ENCODE data around the gene P2RX4.
"Not testable (repeated sequence)": the region's sequence is repeated elsewhere in the genome, so short reads cannot be mapped to it uniquely, and the experiment has no call there.

P2RX4 gene

GRCh38 chr12:121245951-121246350, 36.0 kb downstream of the P2RX4 start:
- DNase-seq, result no peak

GRCh38 chr12:121246893-121247557, 37.1 kb downstream of the P2RX4 start:
- no peak for DNase-seq

- no peak for DNase-seq
Measured at GRCh38 chr12:121248622-121249021, 38.7 kb downstream of the P2RX4 start.

GRCh38 chr12:121250359-121250758, 40.4 kb downstream of the P2RX4 start:
- DNase-seq, result no peak

- no peak for DNase-seq
Measured at GRCh38 chr12:121251838-121252237, 41.9 kb downstream of the P2RX4 start.

- DNase-seq, result no peak
Measured at GRCh38 chr12:121252712-121253345, 42.9 kb downstream of the P2RX4 start.

- no peak for DNase-seq
Measured at GRCh38 chr12:121253638-121254335, 43.9 kb downstream of the P2RX4 start.

- DNase-seq, result no peak
Measured at GRCh38 chr12:121255433-121255832, 45.5 kb downstream of the P2RX4 start.

- DNase-seq, result not testable (repeated sequence)
Measured at GRCh38 chr12:121257704-121258449, 47.9 kb downstream of the P2RX4 start.

- DNase-seq, result no peak
Measured at GRCh38 chr12:121259074-121259473, 49.1 kb downstream of the P2RX4 start.

- no peak for DNase-seq
Measured at GRCh38 chr12:121260091-121260490, 50.2 kb downstream of the P2RX4 start.

GRCh38 chr12:121261398-121261797, 51.5 kb downstream of the P2RX4 start:
- no peak for DNase-seq

- DNase-seq, result no peak
Measured at GRCh38 chr12:121263206-121263935, 53.4 kb downstream of the P2RX4 start.

GRCh38 chr12:121264135-121264534, 54.2 kb downstream of the P2RX4 start:
- DNase-seq, result no peak

GRCh38 chr12:121264951-121265515, 55.1 kb downstream of the P2RX4 start:
- DNase-seq, result no peak

- no peak for DNase-seq
Measured at GRCh38 chr12:121267822-121268221, 57.9 kb downstream of the P2RX4 start.

- DNase-seq, result no peak
Measured at GRCh38 chr12:121273364-121273896, 63.5 kb downstream of the P2RX4 start.

- no peak for DNase-seq
Measured at GRCh38 chr12:121274036-121274763, 64.3 kb downstream of the P2RX4 start.

GRCh38 chr12:121277374-121277759, 67.4 kb downstream of the P2RX4 start:
- DNase-seq, result no peak

GRCh38 chr12:121278169-121279070, 68.5 kb downstream of the P2RX4 start:
- DNase-seq, result no peak
